MM.1S (cell line): ENCODE data around the gene HASPIN.
"Not testable (repeated sequence)": the region's sequence is repeated elsewhere in the genome, so short reads cannot be mapped to it uniquely, and the experiment has no call there.

Experiments
- DNase-seq: peaks from one replicate; pipeline ENCODE4 v3.0.0-alpha.2; 2015
- H2AFZ ChIP-seq: fragments of 300-600 bp; sonication (generic); 2 replicates; pipeline ENCODE4 v1.6.0; 2016; ENCODE audit warnings: antibody characterized with exemption, low read length
- H3F3A ChIP-seq: fragments of 300-600 bp; sonication (generic); 2 replicates; pipeline ENCODE4 v1.6.1; 2016; ENCODE audit warnings: mild to moderate bottlenecking, antibody characterized with exemption, low read length, moderate library complexity, mixed read lengths; ENCODE audit not compliant: insufficient read depth
- H3K27ac ChIP-seq: fragments of 300-600 bp; sonication (generic); 2 replicates; pipeline ENCODE4 v1.5.1; 2016; ENCODE audit warnings: mild to moderate bottlenecking, low read length
- H3K27me3 ChIP-seq: fragments of 300-600 bp; sonication (generic); replicated peaks from 2 replicates; pipeline ENCODE4 v1.6.0; 2016; ENCODE audit warnings: low read length; ENCODE audit not compliant: insufficient read depth
- H3K36me3 ChIP-seq: fragments of 300-600 bp; sonication (generic); replicated peaks from 2 replicates; pipeline ENCODE4 v1.6.1; 2016; ENCODE audit warnings: mild to moderate bottlenecking, low read length, mixed read lengths; ENCODE audit not compliant: insufficient read depth
- H3K4me1 ChIP-seq: fragments of 300-600 bp; sonication (generic); 2 replicates; pipeline ENCODE4 v1.6.1; 2016; ENCODE audit warnings: low read length, mixed read lengths
- H3K4me2 ChIP-seq: fragments of 300-600 bp; sonication (generic); 2 replicates; pipeline ENCODE4 v1.6.0; 2016; ENCODE audit warnings: low read depth, low read length
- H3K4me3 ChIP-seq: fragments of 300-600 bp; sonication (generic); 2 replicates; pipeline ENCODE4 v1.5.1; 2016; ENCODE audit warnings: low read length, mixed read lengths
- H3K79me2 ChIP-seq: fragments of 300-600 bp; sonication (generic); 2 replicates; pipeline ENCODE4 v1.6.1; 2016; ENCODE audit warnings: mixed run types, low read length, mixed read lengths
- H3K9ac ChIP-seq: fragments of 300-600 bp; sonication (generic); 2 replicates; pipeline ENCODE4 v1.6.1; 2016; ENCODE audit warnings: low read length, mixed read lengths
- H3K9me2 ChIP-seq: fragments of 300-600 bp; sonication (generic); replicated peaks from 2 replicates; pipeline ENCODE4 v1.6.1; 2016; ENCODE audit warnings: mild to moderate bottlenecking, low read length, mixed read lengths; ENCODE audit not compliant: insufficient read depth
- H3K9me3 ChIP-seq: fragments of 300-600 bp; sonication (generic); replicated peaks from 2 replicates; pipeline ENCODE4 v1.6.1; 2016; ENCODE audit warnings: mild to moderate bottlenecking, low read length, mixed read lengths; ENCODE audit not compliant: insufficient read depth
- H4K20me1 ChIP-seq: fragments of 300-600 bp; sonication (generic); 2 replicates; pipeline ENCODE4 v1.6.1; 2016; ENCODE audit warnings: mild to moderate bottlenecking, low read length, moderate library complexity, mixed read lengths; ENCODE audit not compliant: insufficient read depth
- EZH2 ChIP-seq: fragments of 300-600 bp; sonication (generic); optimal IDR thresholded peaks from 2 replicates; pipeline ENCODE3; 2017; ENCODE audit warnings: low read depth, mild to moderate bottlenecking, antibody characterized with exemption, low read length, mixed read lengths
- EZH2phosphoT487 ChIP-seq: fragments of 300-600 bp; sonication (generic); IDR thresholded peaks from 2 replicates; pipeline ENCODE4 v1.6.1; 2018; ENCODE audit warnings: antibody characterized with exemption, low read length
- TF ChIP-seq, protein P1 (sequence below): fragments of 300-600 bp; sonication (generic); IDR thresholded peaks from 2 replicates; pipeline ENCODE4 v1.5.1; 2016; ENCODE audit warnings: antibody characterized with exemption, low read length, mixed read lengths

Gene HASPIN

DNA sequence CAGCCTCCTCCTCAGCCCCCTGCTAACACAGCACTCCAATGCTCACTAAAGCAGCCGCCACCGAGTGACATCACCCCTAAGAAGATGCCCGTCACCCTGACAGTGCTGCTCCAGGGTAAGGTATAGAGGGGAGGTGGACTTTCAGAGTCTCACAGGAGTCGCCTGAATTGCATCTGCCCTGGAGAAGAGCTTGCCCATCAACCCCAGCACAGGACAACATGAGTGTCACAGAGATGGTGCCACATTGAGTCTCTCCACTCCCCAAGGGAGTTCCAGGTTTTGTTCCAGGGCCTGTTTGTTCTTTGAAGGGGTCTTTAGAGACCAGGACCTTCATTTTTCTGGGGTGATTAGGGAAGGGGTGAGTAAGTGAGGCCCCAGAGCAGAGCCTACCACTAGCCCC is 25.6 kb upstream of the HASPIN start:
- Histone ChIP-seq H4K20me1 (no peaks in the 10 kb centered on the region), H3K36me3 (no peaks in the 10 kb centered on the region), H3K79me2 (peaks cover 26% of the 10 kb centered on the region), H3K9me3 (no peaks in the 10 kb centered on the region), H3K9me2 (no peaks in the 10 kb centered on the region), H3K4me1 (0 out of 2 replicates have a peak, but pooled peaks cover 3% of the 10 kb centered on the region), H3K27me3 (no peaks in the 10 kb centered on the region), H3K27ac (no peak overlapping the region), H3F3A (no peaks in the 10 kb centered on the region), H2AFZ (no peak overlapping the region), H3K9ac (no peak overlapping the region), H3K4me3 (no peak overlapping the region), H3K4me2 (no peak overlapping the region)
- TF ChIP-seq, protein P1, sequence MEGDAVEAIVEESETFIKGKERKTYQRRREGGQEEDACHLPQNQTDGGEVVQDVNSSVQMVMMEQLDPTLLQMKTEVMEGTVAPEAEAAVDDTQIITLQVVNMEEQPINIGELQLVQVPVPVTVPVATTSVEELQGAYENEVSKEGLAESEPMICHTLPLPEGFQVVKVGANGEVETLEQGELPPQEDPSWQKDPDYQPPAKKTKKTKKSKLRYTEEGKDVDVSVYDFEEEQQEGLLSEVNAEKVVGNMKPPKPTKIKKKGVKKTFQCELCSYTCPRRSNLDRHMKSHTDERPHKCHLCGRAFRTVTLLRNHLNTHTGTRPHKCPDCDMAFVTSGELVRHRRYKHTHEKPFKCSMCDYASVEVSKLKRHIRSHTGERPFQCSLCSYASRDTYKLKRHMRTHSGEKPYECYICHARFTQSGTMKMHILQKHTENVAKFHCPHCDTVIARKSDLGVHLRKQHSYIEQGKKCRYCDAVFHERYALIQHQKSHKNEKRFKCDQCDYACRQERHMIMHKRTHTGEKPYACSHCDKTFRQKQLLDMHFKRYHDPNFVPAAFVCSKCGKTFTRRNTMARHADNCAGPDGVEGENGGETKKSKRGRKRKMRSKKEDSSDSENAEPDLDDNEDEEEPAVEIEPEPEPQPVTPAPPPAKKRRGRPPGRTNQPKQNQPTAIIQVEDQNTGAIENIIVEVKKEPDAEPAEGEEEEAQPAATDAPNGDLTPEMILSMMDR = no peak
- TF ChIP-seq EZH2 (no peak), EZH2phosphoT487 (no peak)
- no peak for DNase-seq

GRCh38 chr17:3699951-3700350 is 23.8 kb upstream of the HASPIN start:
- H3K4me3 ChIP-seq = no peak overlapping the region
- H3K79me2 ChIP-seq = peaks cover 9% of the 10 kb centered on the region
- H4K20me1 ChIP-seq = no peaks in the 10 kb centered on the region
- TF ChIP-seq EZH2 (no peak), EZH2phosphoT487 (no peak)
- TF ChIP-seq, protein P1 = no peak
- H3F3A ChIP-seq = no peaks in the 10 kb centered on the region
- H3K27ac ChIP-seq = no peak overlapping the region
- no peaks in the 10 kb centered on the region for H3K9me2 ChIP-seq
- H3K9ac ChIP-seq = no peak overlapping the region
- H3K9me3 ChIP-seq = no peaks in the 10 kb centered on the region
- H3K36me3 ChIP-seq = no peaks in the 10 kb centered on the region
- no peak for DNase-seq
- no peak overlapping the region for H3K4me2 ChIP-seq
- H3K4me1 ChIP-seq = no peaks in the 10 kb centered on the region
- H3K27me3 ChIP-seq = no peaks in the 10 kb centered on the region
- H2AFZ ChIP-seq = no peak overlapping the region

GRCh38 chr17:3702041-3702539 is 21.6 kb upstream of the HASPIN start:
- H3K27me3 ChIP-seq, H3K4me3 ChIP-seq, H2AFZ ChIP-seq: not testable (repeated sequence)

GRCh38 chr17:3704931-3705717 is 18.6 kb upstream of the HASPIN start:
- Histone ChIP-seq H3K36me3 (no peaks in the 10 kb centered on the region), H3K4me2 (no peak overlapping the region), H3K9ac (no peak overlapping the region), H3K4me1 (peaks cover 17% of the 10 kb centered on the region), H2AFZ (no peak overlapping the region), H3K79me2 (no peaks in the 10 kb centered on the region), H3K4me3 (no peak overlapping the region), H4K20me1 (no peaks in the 10 kb centered on the region), H3K9me3 (no peaks in the 10 kb centered on the region), H3K27ac (no peak overlapping the region), H3K27me3 (no peaks in the 10 kb centered on the region), H3K9me2 (no peaks in the 10 kb centered on the region), H3F3A (peaks cover 4% of the 10 kb centered on the region; the same call in 1 of the 2 replicates)
- TF ChIP-seq EZH2 = no peak
- TF ChIP-seq, protein P1 = no peak
- TF ChIP-seq EZH2phosphoT487 = no peak
- no peak for DNase-seq

More at GRCh38 chr17:3702041-3702539, 21.6 kb upstream of the HASPIN start:
- not testable (repeated sequence) for H3K4me2 ChIP-seq, DNase-seq, H3F3A ChIP-seq, H4K20me1 ChIP-seq, H3K79me2 ChIP-seq, H3K4me1 ChIP-seq, H3K9me2 ChIP-seq, H3K9me3 ChIP-seq, H3K36me3 ChIP-seq, H3K27ac ChIP-seq, H3K9ac ChIP-seq

- not testable (repeated sequence) for H3K9me3 ChIP-seq, H3K27me3 ChIP-seq, H3K27ac ChIP-seq, H3K36me3 ChIP-seq, H3F3A ChIP-seq, H3K9me2 ChIP-seq, H3K79me2 ChIP-seq, H3K4me2 ChIP-seq, DNase-seq, H3K9ac ChIP-seq, H3K4me3 ChIP-seq, H4K20me1 ChIP-seq, H2AFZ ChIP-seq
- H3K4me1 ChIP-seq = peaks cover 17% of the 10 kb centered on the region
These were observed 18.1 kb upstream of the HASPIN start for GRCh38 chr17:3705718-3705984.
